Measurements from ENCODE around the gene SYK. TPM values are rescaled to one million over a fixed set of nuclear protein-coding genes. Genes with fewer than 3 reads are reported as not detected.

The SYK gene
- total RNA-seq, 1 donor from 2014 or later: 12.0 TPM

DNA sequence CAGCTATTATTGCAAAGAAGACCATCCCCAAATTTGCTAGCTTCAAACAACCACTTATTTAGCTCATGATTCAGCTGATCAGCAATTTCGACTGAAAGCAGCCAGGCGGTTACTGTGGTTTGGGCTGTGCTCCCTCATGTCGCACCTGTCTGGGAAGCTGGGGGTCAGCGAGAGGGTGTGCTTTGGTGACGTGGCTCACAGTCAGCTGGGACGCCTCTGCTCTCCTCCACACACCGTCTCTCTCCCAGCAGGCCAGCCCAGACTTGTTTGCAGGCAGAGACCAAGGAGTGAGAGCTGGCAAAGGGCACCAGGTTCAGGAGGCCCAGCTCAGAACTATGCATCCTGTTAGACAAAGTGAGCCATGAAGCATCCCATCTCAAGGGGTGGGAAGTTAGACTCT lies 140.9 kb downstream of the SYK start:
- no peaks in the 10 kb centered on the region for H3K9me3 ChIP-seq
- intact Hi-C loops (cut with DNase I): no loop called here
- H3K4me1 ChIP-seq: no peaks in the 10 kb centered on the region
- no peaks in the 10 kb centered on the region for H3K36me3 ChIP-seq
- H3K27ac ChIP-seq: no peak overlapping the region
- no peak for DNase-seq (ENCODE audit: extremely low spot score in 2 of 2)
- no peaks in the 10 kb centered on the region for H3K27me3 ChIP-seq
- TF ChIP-seq POLR2A (IDR thresholded peaks at IDR 0.05) (no peak), POLR2AphosphoS5 (IDR thresholded peaks at IDR 0.05; ENCODE audit: insufficient read depth in 1 of 2, low read depth in 1 of 2) (peak in 1 of 2 donors; percentile 24)
- H3K4me3 ChIP-seq: no peak overlapping the region

GRCh38 chr9:90943341-90943740 lies 141.7 kb downstream of the SYK start:
- Histone ChIP-seq H3K27ac (no peak overlapping the region), H3K36me3 (no peaks in the 10 kb centered on the region), H3K4me3 (no peak overlapping the region), H3K4me1 (no peaks in the 10 kb centered on the region), H3K27me3 (no peaks in the 10 kb centered on the region), H3K9me3 (no peaks in the 10 kb centered on the region)
- no peak for TF ChIP-seq POLR2A (IDR thresholded peaks at IDR 0.05)
- TF ChIP-seq, protein P1, sequence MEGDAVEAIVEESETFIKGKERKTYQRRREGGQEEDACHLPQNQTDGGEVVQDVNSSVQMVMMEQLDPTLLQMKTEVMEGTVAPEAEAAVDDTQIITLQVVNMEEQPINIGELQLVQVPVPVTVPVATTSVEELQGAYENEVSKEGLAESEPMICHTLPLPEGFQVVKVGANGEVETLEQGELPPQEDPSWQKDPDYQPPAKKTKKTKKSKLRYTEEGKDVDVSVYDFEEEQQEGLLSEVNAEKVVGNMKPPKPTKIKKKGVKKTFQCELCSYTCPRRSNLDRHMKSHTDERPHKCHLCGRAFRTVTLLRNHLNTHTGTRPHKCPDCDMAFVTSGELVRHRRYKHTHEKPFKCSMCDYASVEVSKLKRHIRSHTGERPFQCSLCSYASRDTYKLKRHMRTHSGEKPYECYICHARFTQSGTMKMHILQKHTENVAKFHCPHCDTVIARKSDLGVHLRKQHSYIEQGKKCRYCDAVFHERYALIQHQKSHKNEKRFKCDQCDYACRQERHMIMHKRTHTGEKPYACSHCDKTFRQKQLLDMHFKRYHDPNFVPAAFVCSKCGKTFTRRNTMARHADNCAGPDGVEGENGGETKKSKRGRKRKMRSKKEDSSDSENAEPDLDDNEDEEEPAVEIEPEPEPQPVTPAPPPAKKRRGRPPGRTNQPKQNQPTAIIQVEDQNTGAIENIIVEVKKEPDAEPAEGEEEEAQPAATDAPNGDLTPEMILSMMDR (IDR thresholded peaks at IDR 0.05): no peak
- TF ChIP-seq POLR2AphosphoS5 (IDR thresholded peaks at IDR 0.05; ENCODE audit: insufficient read depth in 1 of 2, low read depth in 1 of 2): no peak
- no peak for DNase-seq (ENCODE audit: extremely low spot score in 2 of 2)
- intact Hi-C loops (cut with DNase I): no loop called here

GRCh38 chr9:90945336-90945735 lies 143.7 kb downstream of the SYK start:
- Histone ChIP-seq H3K27ac (no peak overlapping the region), H3K36me3 (no peaks in the 10 kb centered on the region), H3K4me1 (no peaks in the 10 kb centered on the region), H3K4me3 (no peak overlapping the region), H3K9me3 (no peaks in the 10 kb centered on the region), H3K27me3 (no peaks in the 10 kb centered on the region)
- DNase-seq (ENCODE audit: extremely low spot score in 2 of 2): no peak
- intact Hi-C loops (cut with DNase I): no loop called here
- TF ChIP-seq POLR2AphosphoS5 (IDR thresholded peaks at IDR 0.05; ENCODE audit: insufficient read depth in 1 of 2, low read depth in 1 of 2) (no peak), POLR2A (IDR thresholded peaks at IDR 0.05) (no peak)
- TF ChIP-seq, protein P1 (IDR thresholded peaks at IDR 0.05): no peak

- Histone ChIP-seq H3K4me1 (no peaks in the 10 kb centered on the region), H3K9me3 (no peaks in the 10 kb centered on the region), H3K27me3 (no peaks in the 10 kb centered on the region), H3K27ac (no peak overlapping the region), H3K36me3 (no peaks in the 10 kb centered on the region), H3K4me3 (no peak overlapping the region)
- TF ChIP-seq, protein P1 (IDR thresholded peaks at IDR 0.05): no peak
- TF ChIP-seq POLR2AphosphoS5 (IDR thresholded peaks at IDR 0.05; ENCODE audit: insufficient read depth in 1 of 2, low read depth in 1 of 2): no peak
- no peak for TF ChIP-seq POLR2A (IDR thresholded peaks at IDR 0.05)
- intact Hi-C loops (cut with DNase I): no loop called here
- DNase-seq (ENCODE audit: extremely low spot score in 2 of 2): no peak
These were observed 145.4 kb downstream of the SYK start for GRCh38 chr9:90946982-90947381.

Other genes with a start within 250 kb of the SYK start
- not detected for gene DIRAS2, start 159.0 kb upstream of the SYK start, total RNA-seq

All from vagina (tissue), 2 donors.